Activated T-cell treated with anti-CD3 and anti-CD28 coated beads for 48 hours (primary cell): ENCODE data around the gene TMEM248.
"Not testable (repeated sequence)": the region's sequence is repeated elsewhere in the genome, so short reads cannot be mapped to it uniquely, and the experiment has no call there.

Source experiments
- DNase-seq: peaks from one replicate; pipeline ENCODE4 v3.0.0-alpha.2; 2020; ENCODE audit warnings: low read depth

The TMEM248 gene

GRCh38 chr7:67000601-67001258 is 79.7 kb downstream of the TMEM248 start:
- DNase-seq = not testable (repeated sequence)

- DNase-seq = not testable (repeated sequence)
These were observed 83.1 kb downstream of the TMEM248 start for GRCh38 chr7:67004145-67004544.

- no peak for DNase-seq
These were observed 85.9 kb downstream of the TMEM248 start for GRCh38 chr7:67006965-67007364.
